GM23338 (cell line): Measurements from ENCODE around the gene PIBF1. TPM values are rescaled to one million over a fixed set of nuclear protein-coding genes. Genes with fewer than 3 reads are reported as not detected.

ENCODE experiments used
- ATAC-seq: fragments of 200-7000 bp; cut with Tn5 transposase; 3 replicates; pipeline ENCODE4 v1.9.1; 2020
- DNase-seq: peaks from one replicate; pipeline ENCODE4 v3.0.0-alpha.2; 2015; ENCODE audit warnings: low spot score
- H2AFZ ChIP-seq: fragments of 200-600 bp; sonication (generic); 2 replicates; pipeline ENCODE4 v1.8.0; 2016; ENCODE audit warnings: antibody characterized with exemption, mild to moderate bottlenecking, moderate library complexity
- H3F3A ChIP-seq: fragments of 200-600 bp; sonication (generic); replicated peaks from 2 replicates; pipeline ENCODE4 v1.8.0; 2017; ENCODE audit warnings: antibody characterized with exemption, mixed run types, low read depth
- H3K27ac ChIP-seq: fragments of 200-600 bp; sonication (generic); 2 replicates; pipeline ENCODE4 v1.6.1; 2016; ENCODE audit warnings: low read depth
- H3K27me3 ChIP-seq: fragments of 200-600 bp; sonication (generic); 2 replicates; pipeline ENCODE4 v1.8.0; 2016; ENCODE audit warnings: mild to moderate bottlenecking, mixed run types, moderate library complexity; ENCODE audit not compliant: insufficient read depth
- H3K36me3 ChIP-seq: fragments of 200-600 bp; sonication (generic); 2 replicates; pipeline ENCODE4 v1.8.0; 2016; ENCODE audit warnings: mild to moderate bottlenecking; ENCODE audit not compliant: insufficient read depth
- H3K4me1 ChIP-seq: fragments of 200-600 bp; sonication (generic); 2 replicates; pipeline ENCODE4 v1.8.0; 2016; ENCODE audit warnings: mild to moderate bottlenecking, moderate library complexity; ENCODE audit not compliant: insufficient read depth
- H3K4me2 ChIP-seq: fragments of 200-600 bp; sonication (generic); 2 replicates; pipeline ENCODE4 v1.7.1; 2017; ENCODE audit warnings: mixed run types
- H3K4me3 ChIP-seq: fragments of 200-600 bp; sonication (generic); 2 replicates; pipeline ENCODE4 v1.6.1; 2016; ENCODE audit warnings: mixed run types
- H3K79me2 ChIP-seq: fragments of 200-600 bp; sonication (generic); replicated peaks from 2 replicates; pipeline ENCODE4 v1.8.0; 2017; ENCODE audit warnings: mild to moderate bottlenecking; ENCODE audit not compliant: insufficient read depth
- H3K9me2 ChIP-seq: fragments of 200-600 bp; sonication (generic); 2 replicates; pipeline ENCODE4 v1.8.0; 2017; ENCODE audit not compliant: insufficient read depth
- H4K20me1 ChIP-seq: fragments of 200-600 bp; sonication (generic); replicated peaks from 2 replicates; pipeline ENCODE4 v1.8.0; 2017; ENCODE audit warnings: mild to moderate bottlenecking; ENCODE audit not compliant: insufficient read depth
- H3K27ac Mint-ChIP-seq: 2 replicates; pipeline ENCODE4 v1.8.0; 2020; ENCODE audit warnings: inconsistent platforms, mild to moderate bottlenecking, moderate library complexity, mixed read lengths
- H3K27me3 Mint-ChIP-seq: 3 replicates; pipeline ENCODE4 v1.8.0; 2022; ENCODE audit warnings: low read depth, mild to moderate bottlenecking, moderate library complexity, mixed read lengths, inconsistent platforms; ENCODE audit not compliant: insufficient read depth, poor library complexity
- H3K36me3 Mint-ChIP-seq: 3 replicates; pipeline ENCODE4 v1.8.0; 2021; ENCODE audit warnings: low read depth, mild to moderate bottlenecking, inconsistent platforms, moderate library complexity, mixed read lengths
- H3K4me1 Mint-ChIP-seq: 3 replicates; pipeline ENCODE4 v1.8.0; 2020; ENCODE audit warnings: mild to moderate bottlenecking, inconsistent platforms, mixed read lengths
- H3K4me3 Mint-ChIP-seq: 3 replicates; pipeline ENCODE4 v1.8.0; 2021; ENCODE audit warnings: moderate library complexity, mild to moderate bottlenecking, inconsistent platforms, mixed read lengths
- H3K9me3 Mint-ChIP-seq: 3 replicates; pipeline ENCODE4 v1.8.0; 2020; ENCODE audit warnings: moderate library complexity, mild to moderate bottlenecking, inconsistent platforms, mixed read lengths
- CREB1 ChIP-seq: fragments of 250-450 bp; sonication (Bioruptor Pico); IDR thresholded peaks from 2 replicates; pipeline ENCODE4 v1.5.0; 2020; ENCODE audit warnings: low read depth, mild to moderate bottlenecking, moderate library complexity
- CTCF ChIP-seq, 2 experiments: fragments of 200-600 bp in 1 of 2; sonication (generic) in 1 of 2; conservative IDR thresholded peaks; 2 replicates each; pipeline versions ENCODE4 v1.5.1 to v1.6.1; 2016 to 2017; ENCODE audit warnings: antibody characterized with exemption in 2 of 2, low read depth in 2 of 2, mild to moderate bottlenecking in 2 of 2, moderate library complexity in 1 of 2
- ETS1 ChIP-seq: IDR thresholded peaks from 2 replicates; pipeline ENCODE4 v1.6.1; 2016; ENCODE audit warnings: antibody characterized with exemption
- NANOG ChIP-seq: IDR thresholded peaks from 2 replicates; pipeline ENCODE4 v1.6.1; 2016; ENCODE audit warnings: antibody characterized with exemption, borderline replicate concordance
- POLR2AphosphoS5 ChIP-seq: IDR thresholded peaks from 2 replicates; pipeline ENCODE4 v1.6.1; 2016; ENCODE audit warnings: antibody characterized with exemption, low read depth
- REST ChIP-seq: IDR thresholded peaks from one replicate; pipeline ENCODE4 v1.6.1; 2018; ENCODE audit warnings: antibody characterized with exemption; ENCODE audit not compliant: unreplicated experiment
- STAT1 ChIP-seq: IDR thresholded peaks from one replicate; pipeline ENCODE4 v1.6.1; 2016; ENCODE audit warnings: antibody characterized with exemption; ENCODE audit not compliant: unreplicated experiment
- ZNF114 ChIP-seq: fragments of 250-450 bp; sonication (Bioruptor Pico); IDR thresholded peaks from 2 replicates; pipeline ENCODE4 v1.5.0; 2020; ENCODE audit warnings: mild to moderate bottlenecking, moderate library complexity
- ZNF331 ChIP-seq: fragments of 250-450 bp; sonication (Bioruptor Pico); IDR thresholded peaks from 2 replicates; pipeline ENCODE4 v1.5.0; 2020; ENCODE audit warnings: low read depth, mild to moderate bottlenecking, moderate library complexity
- ZNF462 ChIP-seq: fragments of 250-450 bp; sonication (Bioruptor Pico); IDR thresholded peaks from 2 replicates; pipeline ENCODE4 v1.5.0; 2020; ENCODE audit warnings: mild to moderate bottlenecking, moderate library complexity
- polyA plus RNA-seq: library from polyadenylated mRNA; unstranded; fragments of >200 nt; fragmentation: Nextera tagmentation; extraction: Ambion mirVana; gene quantifications from 2 replicates; pipeline ENCODE4 v1.2.1, GENCODE V29; 2016
- total RNA-seq: library from RNA; depleted of rRNA; stranded (reverse); fragments of >200 nt; shearing (Covaris generic); gene quantifications from 2 replicates; pipeline ENCODE4 v1.2.3, GENCODE V29; 2014

Gene PIBF1
- total and polyA plus RNA-seq, 2 experiments from 2014 or later = 14.9 to 22.6 TPM

GRCh38 chr13:72986197-72986596, 204.3 kb downstream of the PIBF1 start:
- Histone ChIP-seq H3K36me3 (no peaks in the 10 kb centered on the region), H3F3A (no peaks in the 10 kb centered on the region), H3K79me2 (no peaks in the 10 kb centered on the region), H3K4me2 (no peak overlapping the region), H3K9me2 (no peaks in the 10 kb centered on the region), H3K4me3 (no peak overlapping the region), H2AFZ (no peak overlapping the region), H4K20me1 (no peaks in the 10 kb centered on the region), H3K27me3 (no peaks in the 10 kb centered on the region), H3K4me1 (no peaks in the 10 kb centered on the region), H3K27ac (no peak overlapping the region)
- no peaks in the 10 kb centered on the region for H3K36me3 Mint-ChIP-seq
- no peaks in the 10 kb centered on the region for H3K4me1 Mint-ChIP-seq
- no peak for DNase-seq
- no peak for ATAC-seq
- no peaks in the 10 kb centered on the region for H3K9me3 Mint-ChIP-seq
- TF ChIP-seq CTCF (conservative IDR thresholded peaks at IDR 0.05; ENCODE audit: low read depth in 2 of 2) = no peak
- no peak for TF ChIP-seq CREB1 (CRISPR knock-in tag)
- TF ChIP-seq ZNF331 (CRISPR knock-in tag) = no peak
- H3K27me3 Mint-ChIP-seq = no peaks in the 10 kb centered on the region
- H3K4me3 Mint-ChIP-seq = no peak overlapping the region
- H3K27ac Mint-ChIP-seq = no peak overlapping the region

- Histone ChIP-seq H3K36me3 (no peaks in the 10 kb centered on the region), H3K4me1 (no peaks in the 10 kb centered on the region), H3K79me2 (no peaks in the 10 kb centered on the region), H2AFZ (no peak overlapping the region), H4K20me1 (no peaks in the 10 kb centered on the region), H3F3A (no peaks in the 10 kb centered on the region), H3K9me2 (no peaks in the 10 kb centered on the region), H3K27ac (no peak overlapping the region), H3K4me2 (no peak overlapping the region), H3K27me3 (no peaks in the 10 kb centered on the region), H3K4me3 (no peak overlapping the region)
- Mint-ChIP-seq H3K27ac (no peak overlapping the region), H3K4me3 (no peak overlapping the region), H3K4me1 (peaks cover 7% of the 10 kb centered on the region; the same call in 2 of the 3 replicates), H3K27me3 (peaks cover 2% of the 10 kb centered on the region), H3K36me3 (no peaks in the 10 kb centered on the region), H3K9me3 (no peaks in the 10 kb centered on the region)
- ATAC-seq (no peak), DNase-seq (no peak)
- no peak for TF ChIP-seq ZNF331 (CRISPR knock-in tag)
- no peak for TF ChIP-seq STAT1
- TF ChIP-seq ZNF462 (CRISPR knock-in tag) = no peak
- no peak for TF ChIP-seq ETS1
- no peak for TF ChIP-seq REST
- no peak for TF ChIP-seq ZNF114 (CRISPR knock-in tag)
- no peak for TF ChIP-seq NANOG
- no peak for TF ChIP-seq POLR2AphosphoS5
Observed at GRCh38 chr13:72990953-72991352, 209.0 kb downstream of the PIBF1 start.
